CD4-positive, alpha-beta T cell treated with Interleukin-17A for 1 hour (primary cell): Measurements from ENCODE around the gene TTF1.

Experiments used
- DNase-seq: peaks from one replicate; pipeline ENCODE4 v3.0.0-alpha.2; 2020

TTF1 gene

GRCh38 chr9:132406554-132407122 is at the start of gene TTF1:
Gene TTF1, minus strand, starts transcription at chr9:132406840. Its CDS starts 4,019 bp downstream, at chr9:132402821.
- DNase-seq = peak; percentile 93

DNA sequence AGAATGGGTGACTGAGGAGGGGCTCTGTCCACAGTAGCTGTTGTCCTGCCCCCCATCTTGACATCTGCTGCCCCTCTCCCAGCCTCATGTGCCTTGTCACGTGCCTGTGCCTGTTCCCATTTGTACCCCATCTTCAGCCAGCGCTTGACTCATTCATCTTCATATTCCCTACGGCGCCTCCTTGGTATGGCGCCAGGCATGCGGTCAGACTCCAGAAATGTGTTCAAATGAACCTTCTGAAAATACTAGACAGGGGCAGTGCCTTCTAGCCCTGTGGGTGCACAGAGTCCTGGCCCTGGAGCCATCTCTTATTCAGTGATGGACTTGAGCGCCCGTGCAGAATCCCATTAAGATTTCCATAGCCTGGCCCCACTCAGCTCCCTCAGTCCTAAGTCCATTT is 49.6 kb upstream of the TTF1 start:
- no peak for DNase-seq

- DNase-seq = peak; percentile 57
Observed at GRCh38 chr9:132451276-132451675, 44.6 kb upstream of the TTF1 start.

DNA sequence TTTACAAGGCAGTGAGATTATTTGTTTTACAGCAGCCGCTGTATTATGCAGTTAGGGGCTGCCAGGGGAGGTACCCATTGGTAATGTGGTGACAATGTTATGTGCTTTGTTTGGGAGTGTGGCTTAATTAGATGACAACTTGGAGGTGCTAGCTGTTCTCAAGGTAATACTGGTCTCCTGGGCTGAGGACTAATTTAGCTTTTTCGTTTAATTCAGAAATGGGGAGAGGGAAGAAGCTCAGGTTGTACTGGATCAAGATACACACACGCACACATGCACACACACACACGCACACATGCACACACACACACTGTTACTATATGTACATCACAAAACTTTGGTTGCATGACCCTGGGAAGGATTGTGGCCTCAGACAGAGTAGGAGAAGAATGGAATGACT is 41.3 kb upstream of the TTF1 start:
- DNase-seq = no peak

- no peak for DNase-seq
Observed at GRCh38 chr9:132447346-132447745, 40.7 kb upstream of the TTF1 start.

- DNase-seq = no peak
Observed at GRCh38 chr9:132446887-132447286, 40.2 kb upstream of the TTF1 start.

GRCh38 chr9:132443951-132444607 is 37.4 kb upstream of the TTF1 start:
- no peak for DNase-seq

DNA sequence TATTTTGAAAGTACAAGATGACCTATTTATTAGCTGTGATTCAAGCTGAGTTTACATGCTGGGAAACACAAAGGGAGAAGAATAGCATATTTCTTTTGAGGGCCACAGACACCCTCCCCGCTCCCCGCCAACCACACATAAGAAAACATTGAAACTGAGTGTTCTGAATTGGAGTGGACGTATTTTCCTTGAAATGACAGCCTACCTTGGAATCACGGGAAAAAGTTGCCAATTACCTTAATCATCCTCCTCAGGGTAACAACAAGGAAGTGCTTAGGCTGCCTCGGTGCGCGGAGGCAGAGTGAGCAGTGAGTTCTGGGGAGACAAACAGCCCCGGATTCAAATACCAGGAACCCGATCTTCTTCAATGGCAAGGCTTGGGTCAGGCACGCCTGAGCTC is 34.8 kb upstream of the TTF1 start:
- no peak for DNase-seq

- DNase-seq = no peak
Observed at GRCh38 chr9:132440735-132441134, 34.1 kb upstream of the TTF1 start.

GRCh38 chr9:132439153-132439552 is 32.5 kb upstream of the TTF1 start:
- no peak for DNase-seq

GRCh38 chr9:132434881-132435280 is 28.2 kb upstream of the TTF1 start:
- no peak for DNase-seq

DNA sequence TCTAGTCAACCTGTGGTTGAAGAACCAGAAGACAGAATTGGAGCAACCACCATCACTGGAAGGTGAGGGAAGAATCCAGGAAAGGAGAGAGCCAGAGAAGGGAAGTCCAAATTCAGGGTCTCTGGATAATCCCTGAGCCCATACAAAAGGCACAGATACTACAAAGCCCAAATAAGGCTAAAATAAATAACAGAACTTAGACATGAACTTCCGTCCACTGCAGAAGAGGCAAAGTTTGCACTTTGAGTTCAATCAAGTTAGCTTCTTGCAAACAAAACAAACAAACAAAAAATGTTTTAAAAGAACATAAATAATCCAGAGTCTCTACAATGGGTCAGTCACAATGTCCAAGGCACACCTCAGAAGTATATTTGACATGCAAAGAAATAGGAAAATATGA is 24.4 kb upstream of the TTF1 start:
- no peak for DNase-seq

- no peak for DNase-seq
Observed at GRCh38 chr9:132426639-132427414, 20.2 kb upstream of the TTF1 start.

DNA sequence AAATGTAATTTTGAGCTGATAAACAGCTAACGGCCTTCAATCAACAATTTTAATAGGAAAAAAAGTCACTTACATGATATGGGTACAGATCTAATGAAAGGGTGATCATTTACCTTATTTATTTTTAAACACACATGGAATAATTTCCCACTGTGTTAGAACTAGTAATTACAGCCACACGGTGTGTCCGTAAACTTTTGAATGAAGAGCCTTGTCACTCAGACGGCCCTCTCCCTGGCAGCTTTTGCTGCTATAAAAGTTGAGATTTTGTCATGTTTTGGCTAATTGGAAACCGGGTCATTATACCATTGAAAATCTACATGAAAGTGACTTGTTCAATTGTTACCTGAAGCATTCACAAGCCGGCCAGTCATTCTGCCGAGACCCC is 19.0 kb upstream of the TTF1 start:
- no peak for DNase-seq

DNA sequence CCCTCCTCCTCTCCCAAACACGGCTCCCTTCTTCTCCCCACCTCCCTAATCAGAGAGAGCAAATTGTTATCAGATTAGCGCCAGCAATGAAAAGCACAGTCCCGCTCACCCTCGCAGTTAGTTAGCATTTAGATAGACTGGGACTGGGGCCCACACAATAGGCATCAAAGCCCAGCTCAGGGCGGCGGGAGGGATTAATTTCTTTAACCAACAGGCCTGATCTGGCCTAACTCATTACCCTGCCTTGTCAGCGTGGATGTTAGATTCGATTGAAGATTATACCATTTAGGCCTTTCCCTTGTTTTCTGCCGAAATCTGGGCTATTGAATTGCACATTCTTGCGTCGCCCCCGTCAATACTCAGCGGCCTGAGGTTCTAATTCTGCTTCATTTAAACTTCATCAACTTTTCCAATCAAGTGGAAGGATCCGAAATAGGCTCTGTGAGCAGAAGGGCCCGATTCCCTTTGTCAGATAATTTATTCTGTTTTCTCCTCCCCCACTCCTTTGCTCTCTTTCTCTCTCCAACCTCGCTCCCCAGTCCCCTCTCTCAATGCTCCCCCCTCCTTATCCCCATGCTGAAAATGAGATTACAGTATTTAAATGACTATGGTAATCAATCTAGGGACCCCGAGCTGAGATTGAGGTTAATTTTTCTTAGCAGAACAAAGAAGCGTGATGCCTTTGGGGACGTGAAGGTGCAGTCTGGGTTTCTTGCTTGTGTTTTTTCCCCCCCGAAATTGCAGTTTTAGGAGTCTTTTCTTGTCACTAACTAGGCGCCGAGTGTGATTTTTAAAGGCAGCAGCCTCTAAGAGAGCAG is 18.4 kb upstream of the TTF1 start:
- DNase-seq = no peak

GRCh38 chr9:132423503-132423902 is 16.9 kb upstream of the TTF1 start:
- DNase-seq = no peak

DNA sequence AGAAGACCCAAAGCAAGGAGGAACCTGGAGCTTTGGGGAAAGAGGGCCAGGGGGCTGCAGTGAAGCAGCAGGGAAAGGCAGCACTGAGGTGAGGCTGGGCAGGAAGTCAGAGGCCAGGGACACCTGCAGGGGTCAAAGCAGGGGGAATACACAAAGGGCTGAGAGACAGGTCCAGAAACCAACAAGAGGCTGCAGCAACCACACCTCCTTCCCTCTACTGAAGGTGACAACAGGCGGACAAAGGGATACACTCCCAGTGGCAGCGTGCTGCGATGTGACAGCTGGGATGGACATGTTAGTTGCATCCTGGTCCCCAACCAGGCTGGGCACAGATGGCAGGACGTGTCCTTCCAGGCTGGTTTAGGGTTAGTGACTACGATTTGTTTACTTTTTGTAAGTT is 15.9 kb upstream of the TTF1 start:
- no peak for DNase-seq

- DNase-seq = no peak
Observed at GRCh38 chr9:132418726-132419363, 12.2 kb upstream of the TTF1 start.

- DNase-seq = no peak
Observed at GRCh38 chr9:132415181-132415580, 8.5 kb upstream of the TTF1 start.

DNA sequence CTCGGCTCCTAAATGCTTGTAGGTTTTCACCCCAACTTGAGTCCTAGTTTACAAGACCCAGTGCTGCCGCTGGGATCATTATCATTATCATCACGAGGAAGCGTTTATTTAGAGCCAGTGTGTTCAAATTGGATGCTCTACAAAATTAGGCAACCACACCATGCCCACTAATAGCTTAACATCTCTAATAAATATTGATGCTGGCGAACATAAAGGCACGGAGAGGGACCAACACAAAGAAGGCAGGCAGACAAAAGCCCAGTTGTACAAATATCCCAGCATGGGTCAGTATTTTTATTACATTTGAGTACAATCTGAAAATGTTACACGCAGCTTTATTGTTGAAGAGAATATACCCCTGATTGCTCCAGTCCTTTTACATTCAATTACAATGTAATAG is 8.1 kb upstream of the TTF1 start:
- no peak for DNase-seq

DNA sequence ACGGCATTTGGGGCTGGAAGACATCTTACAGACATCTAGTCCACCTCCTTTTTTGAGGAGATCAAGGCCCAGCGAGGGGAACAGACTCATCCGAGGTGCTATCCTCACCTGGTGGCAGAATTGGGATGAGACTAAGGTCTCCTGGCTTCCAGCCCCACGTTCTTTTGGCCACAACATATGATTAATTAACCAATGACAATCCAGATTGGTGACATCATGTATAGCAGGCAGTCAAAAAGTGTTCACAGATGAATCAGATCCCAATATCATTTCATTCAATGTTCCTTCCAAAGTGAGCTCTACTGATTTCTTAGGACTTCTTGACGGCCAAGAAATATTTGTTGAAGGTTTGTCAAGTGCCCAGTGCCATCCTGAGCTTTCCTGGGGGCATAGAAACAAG is 7.3 kb upstream of the TTF1 start:
- no peak for DNase-seq

DNA sequence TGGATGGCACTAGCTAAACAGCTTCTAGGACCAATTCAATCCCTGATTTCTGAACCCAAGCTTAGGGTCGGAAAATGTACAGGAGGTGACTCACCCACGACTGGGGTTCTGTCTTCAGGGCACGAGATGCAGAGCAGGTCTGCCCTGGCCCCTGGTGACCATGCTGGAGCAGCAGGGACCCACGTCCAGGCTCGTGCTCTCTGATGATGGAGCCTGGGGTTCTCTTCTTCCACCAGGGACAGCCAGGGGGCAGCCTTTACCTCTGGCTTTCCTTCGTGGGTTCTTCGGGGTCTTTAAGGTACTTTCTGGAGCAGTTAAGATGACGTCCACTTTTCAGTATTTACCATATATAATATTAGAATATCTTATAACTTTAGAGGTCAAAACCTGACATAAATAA is 5.4 kb upstream of the TTF1 start:
- peak; percentile 33 for DNase-seq

DNA sequence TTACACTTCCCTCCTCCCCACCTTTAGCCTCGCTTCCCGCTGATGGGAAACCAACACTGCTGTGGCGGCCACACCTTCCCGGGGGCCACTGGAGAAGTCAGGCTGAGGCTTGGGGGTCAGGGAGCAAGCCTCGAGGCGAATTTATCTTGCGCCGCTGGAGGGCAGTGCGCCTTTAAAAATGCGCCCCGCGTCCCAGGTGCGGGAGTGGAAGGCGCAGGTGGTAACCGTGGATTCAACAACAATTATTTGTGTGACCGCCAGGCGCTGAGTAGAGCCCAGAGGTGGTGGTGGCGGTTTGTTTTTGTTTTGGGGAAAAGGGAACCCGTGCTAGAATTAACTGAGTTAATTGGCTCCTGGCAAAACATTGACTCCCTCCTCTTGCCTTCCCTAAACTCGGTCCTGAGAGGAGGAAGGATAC is 4.5 kb upstream of the TTF1 start:
- DNase-seq = peak; percentile 79
